ENCODE results near the gene GFRA1. TPM values are rescaled to one million over a fixed set of nuclear protein-coding genes. Genes with fewer than 3 reads are reported as not detected.

GFRA1 gene
- total RNA-seq, 1 donor from 2014 or later, result 44.1 TPM

GRCh38 chr10:116241085-116241484 is 31.9 kb downstream of the GFRA1 start:
- no peak overlapping the region for H3K27ac Mint-ChIP-seq (ENCODE audit: unreplicated experiment)
- no peaks in the 10 kb centered on the region for H3K27me3 Mint-ChIP-seq (ENCODE audit: unreplicated experiment)
- H3K36me3 Mint-ChIP-seq (ENCODE audit: unreplicated experiment), result peaks cover 2% of the 10 kb centered on the region
- H3K9me3 Mint-ChIP-seq (ENCODE audit: unreplicated experiment), result no peaks in the 10 kb centered on the region
- H3K4me1 Mint-ChIP-seq (ENCODE audit: unreplicated experiment), result peaks cover 38% of the 10 kb centered on the region
- DNase-seq (ENCODE audit: extremely low spot score, unreplicated experiment), result no peak
- TF ChIP-seq CTCF (IDR thresholded peaks at IDR 0.05), result no peak
- no peak overlapping the region for H3K4me3 Mint-ChIP-seq (ENCODE audit: unreplicated experiment)

GRCh38 chr10:116240157-116240950 is 32.7 kb downstream of the GFRA1 start:
- no peak overlapping the region for H3K4me3 Mint-ChIP-seq (ENCODE audit: unreplicated experiment)
- DNase-seq (ENCODE audit: extremely low spot score, unreplicated experiment), result no peak
- peaks cover 32% of the 10 kb centered on the region for H3K4me1 Mint-ChIP-seq (ENCODE audit: unreplicated experiment)
- H3K27ac Mint-ChIP-seq (ENCODE audit: unreplicated experiment), result no peak overlapping the region
- no peaks in the 10 kb centered on the region for H3K9me3 Mint-ChIP-seq (ENCODE audit: unreplicated experiment)
- no peaks in the 10 kb centered on the region for H3K27me3 Mint-ChIP-seq (ENCODE audit: unreplicated experiment)
- H3K36me3 Mint-ChIP-seq (ENCODE audit: unreplicated experiment), result no peaks in the 10 kb centered on the region
- TF ChIP-seq CTCF (IDR thresholded peaks at IDR 0.05), result no peak

GRCh38 chr10:116239229-116239628 is 33.8 kb downstream of the GFRA1 start:
- H3K36me3 Mint-ChIP-seq (ENCODE audit: unreplicated experiment), result no peaks in the 10 kb centered on the region
- H3K27ac Mint-ChIP-seq (ENCODE audit: unreplicated experiment), result no peak overlapping the region
- no peak overlapping the region for H3K4me3 Mint-ChIP-seq (ENCODE audit: unreplicated experiment)
- no peak for DNase-seq (ENCODE audit: extremely low spot score, unreplicated experiment)
- H3K4me1 Mint-ChIP-seq (ENCODE audit: unreplicated experiment), result peaks cover 23% of the 10 kb centered on the region
- H3K27me3 Mint-ChIP-seq (ENCODE audit: unreplicated experiment), result no peaks in the 10 kb centered on the region
- TF ChIP-seq CTCF (IDR thresholded peaks at IDR 0.05), result no peak
- H3K9me3 Mint-ChIP-seq (ENCODE audit: unreplicated experiment), result no peaks in the 10 kb centered on the region

GRCh38 chr10:116237970-116238369 is 35.0 kb downstream of the GFRA1 start:
- Mint-ChIP-seq H3K27ac (ENCODE audit: unreplicated experiment) (no peak overlapping the region), H3K27me3 (ENCODE audit: unreplicated experiment) (no peaks in the 10 kb centered on the region), H3K9me3 (ENCODE audit: unreplicated experiment) (peaks cover 5% of the 10 kb centered on the region), H3K4me1 (ENCODE audit: unreplicated experiment) (peaks cover 15% of the 10 kb centered on the region), H3K36me3 (ENCODE audit: unreplicated experiment) (no peaks in the 10 kb centered on the region), H3K4me3 (ENCODE audit: unreplicated experiment) (no peak overlapping the region)
- no peak for TF ChIP-seq CTCF (IDR thresholded peaks at IDR 0.05)
- DNase-seq (ENCODE audit: extremely low spot score, unreplicated experiment), result no peak

- no peak for DNase-seq (ENCODE audit: extremely low spot score, unreplicated experiment)
- Mint-ChIP-seq H3K27me3 (ENCODE audit: unreplicated experiment) (no peaks in the 10 kb centered on the region), H3K36me3 (ENCODE audit: unreplicated experiment) (no peaks in the 10 kb centered on the region), H3K4me3 (ENCODE audit: unreplicated experiment) (no peak overlapping the region), H3K4me1 (ENCODE audit: unreplicated experiment) (peaks cover 10% of the 10 kb centered on the region), H3K9me3 (ENCODE audit: unreplicated experiment) (peaks cover 5% of the 10 kb centered on the region), H3K27ac (ENCODE audit: unreplicated experiment) (no peak overlapping the region)
- TF ChIP-seq CTCF (IDR thresholded peaks at IDR 0.05), result no peak
Measured at GRCh38 chr10:116237260-116237659, 35.7 kb downstream of the GFRA1 start.

Data from osteocyte (in vitro differentiated cells).